BLaER1 treated with 17β-estradiol and CSF1 and Interleukin-3, amounts not matched to agents 10 nM and 100 nM (cell line): ENCODE results near the gene CDHR3.

Source experiments
- H3K27ac ChIP-seq, 11 experiments: shearing (Covaris generic); formaldehyde crosslinking; 2 replicates each; pipeline ENCODE4 v1.8.1; 2022
- H3K27me3 ChIP-seq, 11 experiments: shearing (Covaris generic); formaldehyde crosslinking; 2 replicates each; pipeline ENCODE4 v1.8.1; 2022
- H3K36me3 ChIP-seq, 11 experiments: shearing (Covaris generic); formaldehyde crosslinking; 2 replicates each; pipeline ENCODE4 v1.8.1; 2022
- H3K4me1 ChIP-seq, 10 experiments: shearing (Covaris generic); formaldehyde crosslinking; 2 replicates each; pipeline ENCODE4 v1.8.1; 2022
- H3K4me2 ChIP-seq, 11 experiments: shearing (Covaris generic); formaldehyde crosslinking; 2 replicates each; pipeline ENCODE4 v1.8.1; 2022
- H3K4me3 ChIP-seq, 10 experiments: shearing (Covaris generic); formaldehyde crosslinking; 2 replicates each; pipeline ENCODE4 v1.8.1; 2022
- H3K9ac ChIP-seq, 11 experiments: shearing (Covaris generic); formaldehyde crosslinking; 2 replicates each; pipeline ENCODE4 v1.8.1; 2022
- H3K9me3 ChIP-seq, 11 experiments: shearing (Covaris generic); formaldehyde crosslinking; replicated peaks in 1 of 11; 2 replicates each; pipeline ENCODE4 v1.8.1; 2022
- H4K20me1 ChIP-seq, 11 experiments: shearing (Covaris generic); formaldehyde crosslinking; 2 replicates each; pipeline ENCODE4 v1.8.1; 2022
- Cebpa-rat ChIP-seq, 11 experiments: shearing (Covaris generic); IDR thresholded peaks; 2 replicates each; pipeline ENCODE4 v1.8.1; 2022

The CDHR3 gene

GRCh38 chr7:106009503-106010226 lies 46.6 kb downstream of the CDHR3 start:
- H3K27ac ChIP-seq = no peak overlapping the region
- peaks cover 0 to 23% (median 0%) of the 10 kb centered on the region in 11 experiments; a peak in 5 of 22 replicates for H3K27me3 ChIP-seq
- no peak overlapping the region for H3K9ac ChIP-seq
- peaks cover 42 to 52% (median 47%) of the 10 kb centered on the region in 11 experiments for H3K9me3 ChIP-seq
- peaks cover 0 to 5% (median 0%) of the 10 kb centered on the region in 11 experiments; a peak in 1 of 22 replicates for H3K36me3 ChIP-seq
- H3K4me3 ChIP-seq = no peak overlapping the region
- H3K4me1 ChIP-seq = peaks cover 0 to 5% (median 3%) of the 10 kb centered on the region in 10 experiments; a peak in 7 of 20 replicates
- H4K20me1 ChIP-seq = no peaks in the 10 kb centered on the region; a peak in 1 of 22 replicates
- H3K4me2 ChIP-seq = peak overlapping the region in 1 of 11 experiments; percentile 3; a peak in 2 of 22 replicates
- TF ChIP-seq Cebpa-rat (IDR thresholded peaks at IDR 0.05) = no peak

- H3K27me3 ChIP-seq = peaks cover 0 to 25% (median 4%) of the 10 kb centered on the region in 11 experiments; a peak in 14 of 22 replicates
- H3K4me1 ChIP-seq = peaks cover 0 to 12% (median 4%) of the 10 kb centered on the region in 10 experiments; a peak in 7 of 20 replicates
- H3K9ac ChIP-seq = no peak overlapping the region
- H3K4me3 ChIP-seq = no peak overlapping the region
- 0 out of 22 replicates have a peak overlapping the region, but pooled peaks of 1 of the 11 experiments have one; percentile 11 for H3K4me2 ChIP-seq
- peaks cover 0 to 5% (median 0%) of the 10 kb centered on the region in 11 experiments; a peak in 1 of 22 replicates for H3K36me3 ChIP-seq
- no peak overlapping the region for H3K27ac ChIP-seq
- no peaks in the 10 kb centered on the region; a peak in 1 of 22 replicates for H4K20me1 ChIP-seq
- peak in 2 of 11 experiments; percentile 6 to 54; a peak in 3 of 22 replicates for TF ChIP-seq Cebpa-rat (IDR thresholded peaks at IDR 0.05)
- H3K9me3 ChIP-seq = peaks cover 40 to 47% (median 44%) of the 10 kb centered on the region in 11 experiments
Measured at GRCh38 chr7:106010331-106010730, 47.3 kb downstream of the CDHR3 start.

DNA sequence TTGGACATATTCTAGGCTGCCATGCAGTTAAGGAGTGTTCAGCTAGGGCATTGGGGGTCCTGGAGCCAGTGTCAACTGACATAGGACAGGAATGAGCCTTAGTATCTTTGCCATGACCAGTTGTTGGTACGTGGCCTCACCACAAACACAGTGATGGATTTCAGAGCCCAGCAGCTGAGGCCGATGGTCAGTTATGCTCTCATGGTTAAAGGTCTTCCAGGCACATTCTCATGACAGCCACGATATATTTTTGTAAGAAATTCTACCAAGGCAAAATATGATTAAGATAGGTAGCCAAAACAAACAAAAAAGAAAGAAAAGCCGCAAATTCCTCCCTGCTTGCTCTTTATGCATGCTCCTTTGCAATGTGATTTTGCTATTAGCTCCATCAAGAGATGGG lies 47.8 kb downstream of the CDHR3 start:
- H4K20me1 ChIP-seq = no peaks in the 10 kb centered on the region; a peak in 1 of 22 replicates
- TF ChIP-seq Cebpa-rat (IDR thresholded peaks at IDR 0.05) = no peak
- H3K36me3 ChIP-seq = peaks cover 0 to 5% (median 0%) of the 10 kb centered on the region in 11 experiments; a peak in 1 of 22 replicates
- peak overlapping the region in 1 of 11 experiments; percentile 11; a peak in 1 of 22 replicates for H3K4me2 ChIP-seq
- no peak overlapping the region for H3K4me3 ChIP-seq
- H3K9me3 ChIP-seq = peaks cover 34 to 42% (median 39%) of the 10 kb centered on the region in 11 experiments
- no peak overlapping the region for H3K27ac ChIP-seq
- H3K9ac ChIP-seq = no peak overlapping the region
- peaks cover 0 to 13% (median 4%) of the 10 kb centered on the region in 10 experiments; a peak in 7 of 20 replicates for H3K4me1 ChIP-seq
- peaks cover 5 to 31% (median 9%) of the 10 kb centered on the region in 11 experiments; a peak in 19 of 22 replicates for H3K27me3 ChIP-seq

GRCh38 chr7:106012184-106012583 lies 49.1 kb downstream of the CDHR3 start:
- Histone ChIP-seq H3K27me3 (peaks cover 14 to 43% (median 21%) of the 10 kb centered on the region in 11 experiments; a peak in 20 of 22 replicates), H3K9ac (no peak overlapping the region), H3K9me3 (peaks cover 21 to 28% (median 25%) of the 10 kb centered on the region in 11 experiments), H3K27ac (no peak overlapping the region), H3K4me3 (no peak overlapping the region), H3K4me2 (no peak overlapping the region), H4K20me1 (no peaks in the 10 kb centered on the region; a peak in 1 of 22 replicates), H3K4me1 (peaks cover 0 to 13% (median 4%) of the 10 kb centered on the region in 10 experiments; a peak in 7 of 20 replicates), H3K36me3 (no peaks in the 10 kb centered on the region)
- no peak for TF ChIP-seq Cebpa-rat (IDR thresholded peaks at IDR 0.05)

DNA sequence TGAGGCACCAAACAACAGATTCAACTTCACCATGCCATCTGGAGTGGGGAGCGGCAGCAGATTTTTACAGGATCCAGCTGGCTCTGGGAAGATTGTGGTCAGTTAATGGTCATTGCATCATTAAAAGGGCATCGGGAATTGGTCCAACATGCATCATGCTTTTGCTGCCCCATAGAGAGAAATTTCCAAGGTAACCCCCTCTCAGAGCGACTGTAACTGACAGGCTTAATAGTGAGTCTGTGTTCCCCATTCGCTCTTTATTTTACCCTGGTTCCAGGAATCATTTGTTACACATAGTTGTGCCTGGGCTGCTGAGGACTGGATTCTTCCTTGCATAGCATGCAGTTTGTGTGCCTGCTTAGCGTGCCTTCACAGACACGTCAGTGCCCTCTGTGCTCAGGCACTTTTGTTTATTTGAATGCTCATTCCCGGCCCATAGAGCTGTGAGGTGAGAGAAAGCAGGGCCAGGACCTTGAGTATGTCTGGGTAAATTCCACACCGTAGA lies 49.9 kb downstream of the CDHR3 start:
- H3K9ac ChIP-seq = no peak overlapping the region
- no peak overlapping the region for H3K27ac ChIP-seq
- no peak overlapping the region for H3K4me2 ChIP-seq
- H4K20me1 ChIP-seq = no peaks in the 10 kb centered on the region; a peak in 2 of 22 replicates
- H3K27me3 ChIP-seq = peaks cover 14 to 51% (median 28%) of the 10 kb centered on the region in 11 experiments
- H3K4me3 ChIP-seq = no peak overlapping the region
- no peaks in the 10 kb centered on the region for H3K36me3 ChIP-seq
- peaks cover 13 to 20% (median 17%) of the 10 kb centered on the region in 11 experiments for H3K9me3 ChIP-seq
- TF ChIP-seq Cebpa-rat (IDR thresholded peaks at IDR 0.05) = no peak
- H3K4me1 ChIP-seq = peaks cover 0 to 13% (median 4%) of the 10 kb centered on the region in 10 experiments; a peak in 7 of 20 replicates

DNA sequence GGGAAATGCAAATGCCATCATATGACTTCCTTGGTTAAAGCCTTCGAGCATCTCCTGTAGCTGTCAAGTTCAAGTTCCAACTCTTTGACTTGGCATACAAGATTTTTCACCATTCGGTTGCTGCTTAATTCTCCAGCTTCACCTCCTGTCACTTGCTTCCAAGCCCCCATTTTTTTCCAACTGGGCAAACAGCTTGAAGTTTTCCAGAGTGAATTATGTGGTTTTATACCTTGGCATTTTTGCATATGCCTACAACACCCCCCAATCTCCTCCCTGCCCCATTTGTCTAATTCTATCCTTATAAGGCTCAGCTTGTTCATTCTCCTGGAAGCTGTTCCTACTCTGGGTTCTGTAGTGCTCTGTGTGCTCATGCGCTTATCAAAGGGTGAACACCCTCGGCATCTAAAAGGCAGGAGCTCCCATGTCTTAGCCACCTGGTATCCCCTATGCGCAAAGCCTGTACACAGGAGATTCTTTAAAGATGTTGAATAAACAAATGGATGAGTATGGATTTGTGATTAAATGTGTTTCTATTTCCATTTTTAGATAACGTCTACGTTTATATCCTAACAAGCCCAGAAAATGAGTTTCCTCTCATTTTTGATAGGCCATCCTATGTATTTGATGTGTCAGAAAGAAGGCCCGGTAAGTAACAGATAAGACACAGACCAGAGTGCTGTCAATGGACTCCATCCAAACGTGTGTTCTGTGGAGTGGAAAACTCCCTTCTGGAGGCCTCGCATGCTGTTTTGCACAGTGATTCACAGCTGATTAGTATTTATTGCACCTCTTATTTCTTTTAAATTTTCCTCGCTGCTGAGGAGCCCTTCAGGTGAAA lies 52.5 kb downstream of the CDHR3 start:
- no peaks in the 10 kb centered on the region for H3K36me3 ChIP-seq
- peaks cover 0 to 9% (median 0%) of the 10 kb centered on the region in 11 experiments; a peak in 2 of 22 replicates for H4K20me1 ChIP-seq
- peaks cover 0 to 13% (median 1%) of the 10 kb centered on the region in 10 experiments; a peak in 6 of 20 replicates for H3K4me1 ChIP-seq
- no peak overlapping the region for H3K4me3 ChIP-seq
- TF ChIP-seq Cebpa-rat (IDR thresholded peaks at IDR 0.05) = no peak
- H3K9me3 ChIP-seq = no peaks in the 10 kb centered on the region
- H3K27ac ChIP-seq = no peak overlapping the region
- no peak overlapping the region for H3K9ac ChIP-seq
- peak overlapping the region in 2 of 11 experiments; percentile 18 to 24; a peak in 2 of 22 replicates for H3K4me2 ChIP-seq
- peaks cover 37 to 66% (median 54%) of the 10 kb centered on the region in 11 experiments for H3K27me3 ChIP-seq

DNA sequence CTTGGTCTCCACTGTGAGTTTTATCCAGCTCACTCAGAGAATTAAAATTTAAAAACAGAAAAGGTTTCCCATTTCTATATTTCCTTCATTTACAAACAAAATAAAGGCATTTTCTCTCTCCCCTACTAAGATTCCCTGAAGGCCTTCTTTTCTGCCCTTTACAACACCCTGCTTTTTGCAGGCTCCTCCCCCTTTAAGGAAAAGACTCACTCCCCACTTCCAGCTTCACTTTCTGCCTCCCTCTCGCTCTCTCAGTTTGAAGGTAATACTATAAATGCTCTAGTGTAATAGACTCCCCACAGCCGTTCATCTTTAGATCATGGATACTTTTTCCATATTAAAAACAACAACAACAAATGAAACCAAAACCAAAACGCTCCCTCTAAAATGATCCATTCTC lies 53.3 kb downstream of the CDHR3 start:
- no peak overlapping the region for H3K9ac ChIP-seq

DNA sequence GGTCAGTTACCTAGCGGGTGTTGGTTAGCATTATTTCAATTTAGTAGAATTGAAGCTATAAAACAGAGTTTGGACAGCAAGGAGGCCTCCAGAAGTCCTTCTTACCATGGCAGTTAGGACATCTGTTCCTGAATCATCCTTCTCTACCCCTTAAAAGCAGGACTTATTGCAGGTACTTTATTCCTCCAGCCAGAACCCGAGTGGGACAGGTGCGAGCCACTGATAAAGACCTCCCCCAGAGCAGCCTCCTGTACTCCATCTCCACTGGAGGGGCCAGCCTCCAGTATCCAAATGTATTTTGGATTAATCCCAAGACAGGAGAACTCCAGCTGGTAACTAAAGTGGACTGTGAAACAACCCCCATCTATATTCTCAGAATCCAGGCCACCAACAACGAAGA lies 54.6 kb downstream of the CDHR3 start:
- H3K27me3 ChIP-seq = peaks cover 58 to 83% (median 75%) of the 10 kb centered on the region in 11 experiments
- no peak overlapping the region for H3K4me3 ChIP-seq
- no peak for TF ChIP-seq Cebpa-rat (IDR thresholded peaks at IDR 0.05)
- H3K4me1 ChIP-seq = peaks cover 8 to 31% (median 19%) of the 10 kb centered on the region in 10 experiments
- no peak overlapping the region for H3K4me2 ChIP-seq
- no peak overlapping the region for H3K9ac ChIP-seq
- peaks cover 0 to 21% (median 12%) of the 10 kb centered on the region in 11 experiments; a peak in 11 of 22 replicates for H4K20me1 ChIP-seq
- H3K27ac ChIP-seq = no peak overlapping the region
- no peaks in the 10 kb centered on the region for H3K9me3 ChIP-seq
- H3K36me3 ChIP-seq = no peaks in the 10 kb centered on the region

More for the DNA sequence above, 53.3 kb downstream of the CDHR3 start:
- Histone ChIP-seq H3K4me1 (peaks cover 0 to 18% (median 6%) of the 10 kb centered on the region in 10 experiments; a peak in 11 of 20 replicates), H3K4me2 (no peak overlapping the region), H3K9me3 (no peaks in the 10 kb centered on the region), H3K27me3 (peaks cover 45 to 73% (median 62%) of the 10 kb centered on the region in 11 experiments), H3K4me3 (no peak overlapping the region), H3K36me3 (no peaks in the 10 kb centered on the region), H3K27ac (no peak overlapping the region), H4K20me1 (peaks cover 0 to 16% (median 4%) of the 10 kb centered on the region in 11 experiments; a peak in 9 of 22 replicates)
- TF ChIP-seq Cebpa-rat (IDR thresholded peaks at IDR 0.05) = no peak
